Dermis blood vessel endothelial cell (primary cell): ENCODE data around the gene DHX30. TPM values are rescaled to one million over a fixed set of nuclear protein-coding genes. Genes with fewer than 3 reads are reported as not detected.
A peak's percentile ranks its signal among the peaks of the same experiment; 100 is the strongest.
"Not testable (repeated sequence)": the region's sequence is repeated elsewhere in the genome, so short reads cannot be mapped to it uniquely, and the experiment has no call there.

Experiments
- DNase-seq: peaks from one replicate; pipeline ENCODE4 v3.0.0; 2010
- total RNA-seq: library from RNA; depleted of rRNA; stranded (reverse); fragments of >200 nt; gene quantifications from 2 replicates; pipeline ENCODE4 v1.2.3, GENCODE V29; 2014

The DHX30 gene
- total RNA-seq, 1 donor from 2014 or later, result 79.3 TPM

GRCh38 chr3:47854720-47855455 lies 52.0 kb downstream of the DHX30 start:
- DNase-seq, result no peak

- no peak for DNase-seq
Measured at GRCh38 chr3:47855461-47856383, 52.8 kb downstream of the DHX30 start.

GRCh38 chr3:47856669-47857068 lies 53.7 kb downstream of the DHX30 start:
- no peak for DNase-seq

GRCh38 chr3:47857151-47857550 lies 54.2 kb downstream of the DHX30 start:
- no peak for DNase-seq

GRCh38 chr3:47859956-47860605 lies 57.1 kb downstream of the DHX30 start:
- DNase-seq, result no peak

- no peak for DNase-seq
Measured at GRCh38 chr3:47863391-47864128, 60.6 kb downstream of the DHX30 start.

GRCh38 chr3:47865192-47865591 lies 62.3 kb downstream of the DHX30 start:
- DNase-seq, result peak; percentile 43

GRCh38 chr3:47867451-47868044 lies 64.6 kb downstream of the DHX30 start:
- no peak for DNase-seq

GRCh38 chr3:47868306-47868705 lies 65.4 kb downstream of the DHX30 start:
- DNase-seq, result no peak

GRCh38 chr3:47870156-47870555 lies 67.2 kb downstream of the DHX30 start:
- DNase-seq, result no peak

GRCh38 chr3:47870702-47871260 lies 67.8 kb downstream of the DHX30 start:
- DNase-seq, result no peak

- DNase-seq, result no peak
Measured at GRCh38 chr3:47871389-47871788, 68.5 kb downstream of the DHX30 start.

GRCh38 chr3:47872916-47873315 lies 70.0 kb downstream of the DHX30 start:
- no peak for DNase-seq

- DNase-seq, result no peak
Measured at GRCh38 chr3:47874438-47874837, 71.5 kb downstream of the DHX30 start.

- DNase-seq, result no peak
Measured at GRCh38 chr3:47874913-47875312, 72.0 kb downstream of the DHX30 start.

GRCh38 chr3:47877290-47877689 lies 74.4 kb downstream of the DHX30 start:
- peak; percentile 70 for DNase-seq

- DNase-seq, result peak; percentile 64
Measured at GRCh38 chr3:47877719-47878118, 74.8 kb downstream of the DHX30 start.

- no peak for DNase-seq
Measured at GRCh38 chr3:47882338-47882737, 79.4 kb downstream of the DHX30 start.

- no peak for DNase-seq
Measured at GRCh38 chr3:47884603-47885002, 81.7 kb downstream of the DHX30 start.

GRCh38 chr3:47885168-47885567 lies 82.2 kb downstream of the DHX30 start:
- no peak for DNase-seq

GRCh38 chr3:47887991-47888390 lies 85.1 kb downstream of the DHX30 start:
- DNase-seq, result not testable (repeated sequence)
